H1 (cell line): ENCODE results near the gene CLCA1. TPM values are rescaled to one million over a fixed set of nuclear protein-coding genes. Genes with fewer than 3 reads are reported as not detected.
A peak's percentile ranks its signal among the peaks of the same experiment; 100 is the strongest.

Experiments
- CTCF ChIA-PET: fragments of 300-600 bp; sonication (Branson Sonifier 250); formaldehyde crosslinking; loops from one replicate; lab custom pipeline; 2021; ENCODE audit not compliant: partially characterized antibody; lab: Charles Lee
- POLR2A ChIA-PET: fragments of 300-600 bp; sonication (Branson Sonifier 250); formaldehyde crosslinking; loops from one replicate; lab custom pipeline; 2021; ENCODE audit warnings: inconsistent platforms; ENCODE audit not compliant: partially characterized antibody; lab: Charles Lee
- DNase-seq, 2 experiments: peaks; one replicate each; pipeline versions ENCODE4 v3.0.0 to v3.0.0-alpha.2; 2010 to 2022; ENCODE audit warnings: low spot score in 2 of 2, low read depth in 1 of 2, mixed read lengths in 1 of 2
- FAIRE-seq: peaks from 2 replicates; lab custom pipeline; 2011; peaks lifted over from hg19 to GRCh38; lab: Jason Lieb, UNC
- H2AFZ ChIP-seq: 2 replicates; pipeline ENCODE4 v1.8.1; 2012; ENCODE audit warnings: low read length, inconsistent platforms
- H2AK5ac ChIP-seq: 2 replicates; pipeline ENCODE4 v1.6.1; 2013; ENCODE audit warnings: low read depth, low read length
- H2BK120ac ChIP-seq: replicated peaks from 2 replicates; pipeline ENCODE3; 2013; ENCODE audit warnings: low read depth, low read length, inconsistent platforms
- H2BK12ac ChIP-seq: 2 replicates; pipeline ENCODE4 v1.6.1; 2013; ENCODE audit warnings: low read depth, low read length
- H2BK15ac ChIP-seq: 2 replicates; pipeline ENCODE4 v1.6.1; 2013; ENCODE audit warnings: low read length
- H2BK20ac ChIP-seq: 2 replicates; pipeline ENCODE4 v1.6.1; 2013; ENCODE audit warnings: low read length
- H2BK5ac ChIP-seq: 2 replicates; pipeline ENCODE4 v1.6.1; 2013; ENCODE audit warnings: low read depth, low read length
- H3K14ac ChIP-seq: 2 replicates; pipeline ENCODE4 v1.6.1; 2013; ENCODE audit warnings: inconsistent platforms; ENCODE audit not compliant: insufficient read length
- H3K18ac ChIP-seq: 2 replicates; pipeline ENCODE4 v1.6.1; 2013; ENCODE audit warnings: low read length; ENCODE audit errors: extremely low read depth
- H3K23ac ChIP-seq: 2 replicates; pipeline ENCODE4 v1.6.1; 2013; ENCODE audit warnings: inconsistent platforms; ENCODE audit not compliant: insufficient read length
- H3K23me2 ChIP-seq: 2 replicates; pipeline ENCODE4 v1.6.1; 2013; ENCODE audit warnings: low read depth, low read length
- H3K27ac ChIP-seq: 2 replicates; pipeline ENCODE4 v1.6.1; 2011; ENCODE audit warnings: low read depth, low read length, inconsistent platforms
- H3K27me3 ChIP-seq, 4 experiments: replicated peaks in 1 of 4; 1 replicate in 1 of 4; 2 replicates in 3 of 4; pipeline versions ENCODE4 v1.6.1 to v1.8.1; 2011 to 2013; ENCODE audit warnings: low read length in 3 of 4, mild to moderate bottlenecking in 3 of 4, inconsistent platforms in 2 of 4, mixed read lengths in 2 of 4, moderate library complexity in 1 of 4; ENCODE audit not compliant: control insufficient read depth in 3 of 4, insufficient read depth in 3 of 4; ENCODE audit errors: extremely low read depth in 1 of 4
- H3K36me3 ChIP-seq, 4 experiments: 2 replicates each; pipeline versions ENCODE4 v1.6.1 to v1.8.1; 2011 to 2013; ENCODE audit warnings: mild to moderate bottlenecking in 4 of 4, low read length in 3 of 4, moderate library complexity in 2 of 4, control low read depth in 1 of 4, inconsistent platforms in 1 of 4; ENCODE audit not compliant: insufficient read depth in 4 of 4, control insufficient read depth in 2 of 4
- H3K4ac ChIP-seq: replicated peaks from 2 replicates; pipeline ENCODE3; 2013; ENCODE audit warnings: low read length, low read depth, mixed read lengths, inconsistent platforms; ENCODE audit not compliant: insufficient read length
- H3K4me1 ChIP-seq, 4 experiments: replicated peaks in 1 of 4; 1 replicate in 1 of 4; 2 replicates in 3 of 4; pipeline versions ENCODE4 v1.6.1 to v1.8.1; 2011 to 2013; ENCODE audit warnings: low read length in 3 of 4, inconsistent platforms in 2 of 4, mixed read lengths in 1 of 4; ENCODE audit not compliant: insufficient read depth in 4 of 4, control insufficient read depth in 3 of 4
- H3K4me2 ChIP-seq, 2 experiments: 2 replicates each; pipeline versions ENCODE4 v1.6.1 to v1.8.1; 2011 to 2013; ENCODE audit warnings: low read depth in 2 of 2, low read length in 2 of 2, control low read depth in 1 of 2, inconsistent platforms in 1 of 2, mild to moderate bottlenecking in 1 of 2; ENCODE audit not compliant: insufficient read depth in 1 of 2
- H3K4me3 ChIP-seq, 4 experiments: fragments of 200-600, 300-600 bp in 1 of 4; sonication (generic), shearing (Covaris generic), sonication (Bioruptor Twin) in 1 of 4; 2 replicates each; pipeline versions ENCODE4 v1.5.1 to v1.8.1; 2011 to 2016; ENCODE audit warnings: low read length in 4 of 4, low read depth in 3 of 4, control low read depth in 2 of 4, inconsistent platforms in 2 of 4, mild to moderate bottlenecking in 2 of 4, mixed read lengths in 1 of 4, moderate library complexity in 1 of 4; ENCODE audit not compliant: insufficient read depth in 2 of 4; ENCODE audit errors: extremely low read depth in 1 of 4
- H3K56ac ChIP-seq: replicated peaks from 2 replicates; pipeline ENCODE3; 2013; ENCODE audit warnings: low read depth, mild to moderate bottlenecking, mixed read lengths, low read length, inconsistent platforms; ENCODE audit not compliant: insufficient read length
- H3K79me1 ChIP-seq: 2 replicates; pipeline ENCODE4 v1.6.1; 2013; ENCODE audit warnings: low read depth, low read length, control low read depth
- H3K79me2 ChIP-seq, 2 experiments: 2 replicates each; pipeline versions ENCODE4 v1.6.1 to v1.8.1; 2012 to 2013; ENCODE audit warnings: low read length in 2 of 2, mild to moderate bottlenecking in 2 of 2, inconsistent platforms in 1 of 2; ENCODE audit not compliant: insufficient read depth in 2 of 2, control insufficient read depth in 1 of 2
- H3K9ac ChIP-seq, 4 experiments: replicated peaks in 1 of 4; 1 replicate in 1 of 4; 2 replicates in 3 of 4; pipeline versions ENCODE4 v1.6.1 to v1.8.1; 2011 to 2013; ENCODE audit warnings: low read depth in 3 of 4, low read length in 3 of 4, control low read depth in 2 of 4, mild to moderate bottlenecking in 2 of 4, moderate library complexity in 2 of 4, inconsistent platforms in 1 of 4; ENCODE audit errors: extremely low read depth in 1 of 4
- H3K9me3 ChIP-seq, 2 experiments: 2 replicates each; pipeline versions ENCODE4 v1.6.1 to v1.8.1; 2012 to 2013; ENCODE audit warnings: mild to moderate bottlenecking in 2 of 2, moderate library complexity in 2 of 2, control low read depth in 1 of 2, inconsistent platforms in 1 of 2, low read depth in 1 of 2, low read length in 1 of 2, mixed read lengths in 1 of 2; ENCODE audit not compliant: insufficient read depth in 2 of 2
- H4K20me1 ChIP-seq, 2 experiments: replicated peaks in 1 of 2; 2 replicates each; pipeline versions ENCODE3 to v1.8.1; 2011 to 2013; ENCODE audit warnings: inconsistent platforms in 2 of 2, low read length in 2 of 2, mild to moderate bottlenecking in 1 of 2; ENCODE audit not compliant: insufficient read depth in 2 of 2, control insufficient read depth in 1 of 2
- H4K5ac ChIP-seq: 2 replicates; pipeline ENCODE4 v1.6.1; 2013; ENCODE audit warnings: low read length, low read depth, mixed read lengths, inconsistent platforms; ENCODE audit not compliant: insufficient read length
- H4K8ac ChIP-seq: 2 replicates; pipeline ENCODE4 v1.8.0; 2013; ENCODE audit warnings: mild to moderate bottlenecking, moderate library complexity, low read length, inconsistent platforms; ENCODE audit not compliant: insufficient read depth; ENCODE audit errors: extremely low read depth
- H4K91ac ChIP-seq: replicated peaks from 2 replicates; pipeline ENCODE3; 2013; ENCODE audit warnings: low read length, mixed read lengths, inconsistent platforms; ENCODE audit not compliant: insufficient read length
- BACH1 ChIP-seq: IDR thresholded peaks from 2 replicates; pipeline ENCODE4 v1.6.1; 2012; ENCODE audit warnings: low read length, improper control_type of control experiment
- CREB1 ChIP-seq: IDR thresholded peaks from 2 replicates; pipeline ENCODE4 v1.6.1; 2012; ENCODE audit warnings: inconsistent platforms
- CTBP2 ChIP-seq: IDR thresholded peaks from 2 replicates; pipeline ENCODE4 v1.7.0; 2011; ENCODE audit warnings: borderline replicate concordance, mild to moderate bottlenecking, moderate library complexity, mixed read lengths, low read length; ENCODE audit not compliant: insufficient read depth, insufficient read length
- EGR1 ChIP-seq: IDR thresholded peaks from 2 replicates; pipeline ENCODE4 v1.6.1; 2011; ENCODE audit warnings: low read depth, low read length, borderline replicate concordance
- GABPA ChIP-seq: IDR thresholded peaks from 2 replicates; pipeline ENCODE4 v1.6.1; 2011; ENCODE audit warnings: mild to moderate bottlenecking, low read length, moderate library complexity, borderline replicate concordance; ENCODE audit not compliant: insufficient read depth
- HDAC6 ChIP-seq: IDR thresholded peaks from one replicate; pipeline ENCODE4 v1.7.1; 2012; ENCODE audit warnings: low read depth, mild to moderate bottlenecking, inconsistent platforms, low read length, moderate library complexity
- KDM1A ChIP-seq: fragments of 200-600, 300-600 bp; sonication (generic); IDR thresholded peaks from 2 replicates; pipeline ENCODE4 v1.7.1; 2016; ENCODE audit warnings: mild to moderate bottlenecking, low read length, borderline replicate concordance
- MAFK ChIP-seq: IDR thresholded peaks from 2 replicates; pipeline ENCODE4 v1.6.1; 2012; ENCODE audit warnings: low read depth, mild to moderate bottlenecking, improper control_type of control experiment, low read length
- POLR2AphosphoS5 ChIP-seq: IDR thresholded peaks from 2 replicates; pipeline ENCODE4 v1.6.1; 2011; ENCODE audit warnings: low read depth, low read length
- RBBP5 ChIP-seq: IDR thresholded peaks from 2 replicates; pipeline ENCODE4 v1.7.1; 2012; ENCODE audit warnings: low read depth, mild to moderate bottlenecking, inconsistent platforms, low read length, moderate library complexity, borderline replicate concordance
- RNF2 ChIP-seq: fragments of 200-900, 300-1000 bp; sonication (generic); IDR thresholded peaks from 2 replicates; pipeline ENCODE4 v1.7.1; 2016; ENCODE audit warnings: borderline replicate concordance, low read depth, mild to moderate bottlenecking, antibody characterized with exemption, low read length; ENCODE audit not compliant: poor library complexity, severe bottlenecking; ENCODE audit errors: missing control alignments
- SIRT6 ChIP-seq: IDR thresholded peaks from one replicate; pipeline ENCODE4 v1.7.1; 2012; ENCODE audit warnings: low read length, inconsistent platforms
- SP1 ChIP-seq: IDR thresholded peaks from 2 replicates; pipeline ENCODE4 v1.6.1; 2011; ENCODE audit warnings: low read depth, low read length
- TBP ChIP-seq: IDR thresholded peaks from 2 replicates; pipeline ENCODE4 v1.6.1; 2011; ENCODE audit warnings: low read depth, low read length, improper control_type of control experiment
- YY1 ChIP-seq: IDR thresholded peaks from 2 replicates; pipeline ENCODE4 v1.6.1; 2011; ENCODE audit warnings: low read depth, mild to moderate bottlenecking, low read length
- polyA plus RNA-seq, 7 experiments: library from polyadenylated mRNA; depleted of rRNA in 3 of 7; stranded (reverse) in 5 of 7; unstranded in 2 of 7; fragments of >200 nt in 5 of 7; fragments of 200-250 nt in 2 of 7; gene quantifications; 1 replicate in 5 of 7; 2 replicates in 1 of 7; 4 replicates in 1 of 7; pipeline versions ENCODE4 v1.2.1 to v1.2.3, GENCODE V29; 2011 to 2013; ENCODE audit warnings: missing spikeins in 2 of 7, mixed read lengths in 2 of 7
- total RNA-seq: library from RNA; stranded (reverse); fragmentation: NEBNext Ultra II Directional; extraction: Animal tissue kit (Norgen Biotek cat#: 25700); gene quantifications from 2 replicates; pipeline ENCODE4 v1.2.1, GENCODE V29; 2021
- TF ChIP-seq, protein P1 (sequence below): IDR thresholded peaks from 2 replicates; pipeline ENCODE4 v1.6.1; 2011; ENCODE audit warnings: low read depth, mild to moderate bottlenecking, low read length; ENCODE audit not compliant: insufficient read depth

Gene CLCA1
- total and polyA plus RNA-seq, 2 of the 8 experiments (the other 6 are each of a cell fraction or from before 2014, with no cell fraction given): not detected

DNA sequence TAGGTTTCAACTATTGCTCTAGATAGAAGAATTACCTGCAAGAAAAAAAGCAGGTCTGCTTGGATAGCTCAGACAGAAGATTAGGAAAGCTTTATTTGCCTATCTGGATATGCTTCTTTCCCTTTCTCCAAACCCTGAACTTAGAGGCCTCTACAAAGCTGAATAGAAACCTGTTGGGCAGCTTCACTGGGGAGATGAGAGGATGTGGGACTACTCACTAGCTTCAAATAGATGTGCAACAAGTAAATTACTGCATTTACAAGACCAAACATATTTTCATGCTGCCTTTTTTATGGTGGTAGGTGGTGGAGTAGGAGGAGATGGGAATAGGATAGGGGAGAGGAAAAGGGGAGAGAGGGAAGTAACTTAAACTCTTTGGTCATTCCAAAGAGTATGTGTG lies 38.4 kb upstream of the CLCA1 start:
- ChIA-PET CTCF (interaction anchor here (0.7 to 2.4 kb wide), 8 partner anchors 10 to 77 kb away, joined by 3 to 7 read pairs (median 4); no protein-coding TSS in a partner anchor), POLR2A (interaction anchor here (0.9 kb wide), 1 partner anchor 29 kb away, joined by 3 read pairs; no protein-coding TSS in a partner anchor)
- Histone ChIP-seq H3K4me2 (no peak overlapping the region), H3K27ac (no peak overlapping the region), H4K20me1 (no peaks in the 10 kb centered on the region), H3K56ac (no peak overlapping the region), H3K27me3 (no peaks in the 10 kb centered on the region), H3K79me1 (no peaks in the 10 kb centered on the region), H3K14ac (no peak overlapping the region), H3K4me1 (no peaks in the 10 kb centered on the region), H3K79me2 (no peaks in the 10 kb centered on the region), H2AK5ac (no peak overlapping the region), H3K23me2 (peaks cover 3% of the 10 kb centered on the region; the same call in 1 of the 2 replicates), H2AFZ (peak overlapping the region; percentile 5; the same call in 1 of the 2 replicates), H4K91ac (no peak overlapping the region), H4K8ac (no peak overlapping the region), H4K5ac (no peak overlapping the region), H3K23ac (no peak overlapping the region), H2BK15ac (no peak overlapping the region), H3K4me3 (no peak overlapping the region), H3K36me3 (no peaks in the 10 kb centered on the region), H2BK12ac (no peak overlapping the region), H3K9me3 (no peaks in the 10 kb centered on the region), H3K9ac (no peak overlapping the region), H2BK20ac (no peak overlapping the region), H3K4ac (no peak overlapping the region), H2BK120ac (no peak overlapping the region), H3K18ac (no peak overlapping the region), H2BK5ac (no peak overlapping the region)
- no peak for FAIRE-seq
- no peak for DNase-seq
- TF ChIP-seq, protein P1, sequence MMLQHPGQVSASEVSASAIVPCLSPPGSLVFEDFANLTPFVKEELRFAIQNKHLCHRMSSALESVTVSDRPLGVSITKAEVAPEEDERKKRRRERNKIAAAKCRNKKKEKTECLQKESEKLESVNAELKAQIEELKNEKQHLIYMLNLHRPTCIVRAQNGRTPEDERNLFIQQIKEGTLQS: no peak
- TF ChIP-seq EGR1 (no peak), KDM1A (no peak), HDAC6 (no peak), CREB1 (no peak), CTBP2 (no peak), GABPA (no peak), RBBP5 (no peak), MAFK (no peak), SP1 (no peak), RNF2 (no peak), YY1 (no peak), POLR2AphosphoS5 (no peak), SIRT6 (no peak), TBP (no peak), BACH1 (no peak)
